H9 (cell line): Measurements from ENCODE around the gene ZC3H18. TPM values are rescaled to one million over a fixed set of nuclear protein-coding genes. Genes with fewer than 3 reads are reported as not detected.

Experiments
- DNase-seq: peaks from one replicate; pipeline ENCODE4 v3.0.0-alpha.2; 2017
- H2AFZ ChIP-seq: one replicate; pipeline ENCODE4 v1.6.1; 2013; ENCODE audit warnings: mild to moderate bottlenecking, low read length, control low read depth, moderate library complexity
- H2AK5ac ChIP-seq: 2 replicates; pipeline ENCODE4 v1.6.1; 2013; ENCODE audit warnings: low read length, control low read depth, mixed read lengths; ENCODE audit not compliant: insufficient read length
- H2BK120ac ChIP-seq: one replicate; pipeline ENCODE4 v1.6.1; 2013; ENCODE audit warnings: low read depth, mild to moderate bottlenecking, low read length, control low read depth, inconsistent platforms; ENCODE audit not compliant: poor library complexity, severe bottlenecking
- H2BK12ac ChIP-seq: 2 replicates; pipeline ENCODE4 v1.6.1; 2013; ENCODE audit warnings: low read length, control low read depth, mixed read lengths, low read depth; ENCODE audit not compliant: insufficient read length
- H2BK15ac ChIP-seq: 2 replicates; pipeline ENCODE4 v1.6.1; 2013; ENCODE audit warnings: low read depth, low read length, control low read depth
- H2BK20ac ChIP-seq: one replicate; pipeline ENCODE4 v1.6.1; 2013; ENCODE audit warnings: low read depth, mild to moderate bottlenecking, low read length, control low read depth, inconsistent platforms; ENCODE audit not compliant: poor library complexity, severe bottlenecking
- H2BK5ac ChIP-seq: 2 replicates; pipeline ENCODE4 v1.6.1; 2013; ENCODE audit warnings: low read length, control low read depth, mixed read lengths; ENCODE audit not compliant: insufficient read length
- H3K14ac ChIP-seq: 2 replicates; pipeline ENCODE4 v1.6.1; 2013; ENCODE audit warnings: low read length, control low read depth; ENCODE audit not compliant: insufficient read depth
- H3K18ac ChIP-seq: 2 replicates; pipeline ENCODE4 v1.6.1; 2013; ENCODE audit warnings: low read depth, mild to moderate bottlenecking, mixed read lengths, low read length, control low read depth; ENCODE audit not compliant: insufficient read length
- H3K23ac ChIP-seq: 2 replicates; pipeline ENCODE4 v1.6.1; 2013; ENCODE audit warnings: low read length, control low read depth, mixed read lengths, low read depth; ENCODE audit not compliant: insufficient read length
- H3K23me2 ChIP-seq: 2 replicates; pipeline ENCODE4 v1.6.1; 2013; ENCODE audit warnings: low read depth, mild to moderate bottlenecking, mixed read lengths, low read length, control low read depth; ENCODE audit not compliant: insufficient read length, poor library complexity, severe bottlenecking
- H3K27ac ChIP-seq: 2 replicates; pipeline ENCODE4 v1.5.1; 2013; ENCODE audit warnings: low read length, control low read depth, mixed read lengths, low read depth; ENCODE audit not compliant: insufficient read length
- H3K27me3 ChIP-seq: 2 replicates; pipeline ENCODE4 v1.6.1; 2013; ENCODE audit warnings: low read length, control low read depth, inconsistent platforms; ENCODE audit not compliant: insufficient read depth
- H3K4ac ChIP-seq: 2 replicates; pipeline ENCODE4 v1.6.1; 2013; ENCODE audit warnings: low read depth, mild to moderate bottlenecking, control low read depth, inconsistent platforms, low read length, moderate library complexity
- H3K4me1 ChIP-seq: 2 replicates; pipeline ENCODE4 v1.6.1; 2013; ENCODE audit warnings: low read length, control low read depth, inconsistent platforms; ENCODE audit not compliant: insufficient read depth
- H3K4me2 ChIP-seq: 2 replicates; pipeline ENCODE4 v1.6.1; 2013; ENCODE audit warnings: low read length, control low read depth, mixed read lengths; ENCODE audit not compliant: insufficient read length, insufficient read depth
- H3K56ac ChIP-seq: 2 replicates; pipeline ENCODE4 v1.6.1; 2013; ENCODE audit warnings: low read depth, mild to moderate bottlenecking, mixed read lengths, low read length, control low read depth; ENCODE audit not compliant: insufficient read length
- H3K79me1 ChIP-seq: 2 replicates; pipeline ENCODE4 v1.6.1; 2013; ENCODE audit warnings: low read depth, mild to moderate bottlenecking, moderate library complexity, low read length, control low read depth, inconsistent platforms; ENCODE audit not compliant: insufficient read depth, poor library complexity, severe bottlenecking
- H3K79me2 ChIP-seq: 2 replicates; pipeline ENCODE4 v1.6.1; 2013; ENCODE audit warnings: low read length, control low read depth, inconsistent platforms; ENCODE audit not compliant: insufficient read depth
- H3K9ac ChIP-seq: 2 replicates; pipeline ENCODE4 v1.6.1; 2013; ENCODE audit warnings: low read length, control low read depth, mixed read lengths; ENCODE audit not compliant: insufficient read length; ENCODE audit errors: extremely low read depth
- H3K9me3 ChIP-seq: one replicate; pipeline ENCODE4 v1.6.1; 2013; ENCODE audit warnings: low read depth, low read length, inconsistent platforms; ENCODE audit not compliant: control insufficient read depth
- H3T11ph ChIP-seq: one replicate; pipeline ENCODE4 v1.6.1; 2013; ENCODE audit warnings: mild to moderate bottlenecking, low read length, control low read depth, inconsistent platforms
- H4K20me1 ChIP-seq: one replicate; pipeline ENCODE4 v1.6.1; 2013; ENCODE audit not compliant: control insufficient read depth, insufficient read length, insufficient read depth
- H4K5ac ChIP-seq: 2 replicates; pipeline ENCODE4 v1.6.1; 2013; ENCODE audit warnings: low read depth, mild to moderate bottlenecking, mixed read lengths, low read length, control low read depth; ENCODE audit not compliant: insufficient read length
- H4K8ac ChIP-seq: replicated peaks from 2 replicates; pipeline ENCODE4 v1.6.1; 2013; ENCODE audit warnings: low read length, control low read depth, mixed read lengths, low read depth; ENCODE audit not compliant: insufficient read length
- H4K91ac ChIP-seq: 2 replicates; pipeline ENCODE4 v1.6.1; 2013; ENCODE audit warnings: low read depth, mild to moderate bottlenecking, moderate library complexity, mixed read lengths, low read length, control low read depth; ENCODE audit not compliant: insufficient read length
- H3K27ac Mint-ChIP-seq, 3 experiments: 2 replicates in 2 of 3; 3 replicates in 1 of 3; pipeline ENCODE4 v1.8.0; 2020 to 2021; ENCODE audit warnings: mixed read lengths in 3 of 3, mild to moderate bottlenecking in 1 of 3, moderate library complexity in 1 of 3
- H3K27me3 Mint-ChIP-seq: 2 replicates; pipeline ENCODE4 v1.8.0; 2021; ENCODE audit warnings: low read depth, mild to moderate bottlenecking, moderate library complexity, mixed read lengths
- H3K36me3 Mint-ChIP-seq, 3 experiments: 2 replicates in 2 of 3; 3 replicates in 1 of 3; pipeline ENCODE4 v1.8.0; 2020 to 2021; ENCODE audit warnings: low read depth in 3 of 3, mixed read lengths in 3 of 3; ENCODE audit not compliant: insufficient read depth in 1 of 3
- H3K4me1 Mint-ChIP-seq, 2 experiments: 2 replicates each; pipeline ENCODE4 v1.8.0; 2020; ENCODE audit warnings: mixed read lengths in 2 of 2
- H3K4me3 Mint-ChIP-seq, 2 experiments: 2 replicates in 1 of 2; 3 replicates in 1 of 2; pipeline ENCODE4 v1.8.0; 2020 to 2021; ENCODE audit warnings: mild to moderate bottlenecking in 2 of 2, mixed read lengths in 2 of 2, moderate library complexity in 1 of 2
- H3K9me3 Mint-ChIP-seq, 2 experiments: 2 replicates in 1 of 2; 3 replicates in 1 of 2; pipeline ENCODE4 v1.8.0; 2020; ENCODE audit warnings: mild to moderate bottlenecking in 2 of 2, mixed read lengths in 2 of 2, moderate library complexity in 1 of 2
- CTCF ChIP-seq: fragments of 200-600 bp; sonication (generic); conservative IDR thresholded peaks from 3 replicates; pipeline ENCODE4 v1.8.0; 2021; ENCODE audit warnings: antibody characterized with exemption, mild to moderate bottlenecking
- WGBS: extraction: QIAGEN DNeasy Blood & Tissue Kit; methylation state at CpG from one replicate; pipeline ENCODE4 v1.1.7; 2013; ENCODE audit warnings: missing lambda C conversion rate, low lambda C conversion rate, mixed read lengths; ENCODE audit not compliant: insufficient read length; ENCODE audit errors: extremely low coverage; 5-methylcytosine and 5-hydroxymethylcytosine counted together
- total RNA-seq: library from RNA; stranded (reverse); gene quantifications from 2 replicates; pipeline ENCODE4 v1.2.1, GENCODE V29; 2021

ZC3H18 gene
- total RNA-seq, 1 experiment from 2014 or later, result 69.7 TPM

- Histone ChIP-seq H3K27ac (no peak overlapping the region), H4K8ac (no peak overlapping the region), H3K23ac (no peak overlapping the region), H3K9me3 (no peaks in the 10 kb centered on the region), H3K14ac (no peak overlapping the region), H2BK12ac (no peak overlapping the region), H4K20me1 (no peaks in the 10 kb centered on the region), H3K4me2 (no peak overlapping the region), H3K27me3 (no peaks in the 10 kb centered on the region), H2BK5ac (no peak overlapping the region), H3K4ac (no peak overlapping the region), H3K9ac (no peak overlapping the region), H3K23me2 (no peaks in the 10 kb centered on the region), H2BK20ac (no peak overlapping the region), H3K4me1 (no peaks in the 10 kb centered on the region), H4K5ac (no peak overlapping the region), H4K91ac (no peak overlapping the region), H2BK15ac (no peak overlapping the region), H3K79me1 (no peaks in the 10 kb centered on the region), H3K79me2 (no peaks in the 10 kb centered on the region), H2AFZ (no peak overlapping the region), H2BK120ac (no peak overlapping the region), H3T11ph (no peak overlapping the region), H3K18ac (no peak overlapping the region), H2AK5ac (no peak overlapping the region), H3K56ac (no peak overlapping the region)
- H3K27ac Mint-ChIP-seq, result no peak overlapping the region; a peak in 1 of 7 replicates
- WGBS, result no CpG with 5 or more reads among the region's 47 CpGs
- DNase-seq, result no peak
- H3K27me3 Mint-ChIP-seq, result peaks cover 5% of the 10 kb centered on the region; the same call in 1 of the 2 replicates
- H3K9me3 Mint-ChIP-seq, result peaks cover 5 to 13% of the 10 kb centered on the region in 2 experiments; a peak in 2 of 5 replicates
- TF ChIP-seq CTCF, result no peak
- H3K4me1 Mint-ChIP-seq, result no peaks in the 10 kb centered on the region
- peaks cover 2 to 9% (median 5%) of the 10 kb centered on the region in 3 experiments; a peak in 5 of 7 replicates for H3K36me3 Mint-ChIP-seq
- H3K4me3 Mint-ChIP-seq, result no peak overlapping the region
Measured at GRCh38 chr16:88523309-88524161, 46.7 kb upstream of the ZC3H18 start.
